GM12875 (cell line): ENCODE data around the gene ADORA1.

Experiments
- H3K4me3 ChIP-seq: one replicate; pipeline ENCODE4 v1.5.1; 2011; ENCODE audit warnings: low read depth, low read length, control low read depth
- TF ChIP-seq, protein P1 (sequence below): IDR thresholded peaks from 2 replicates; pipeline ENCODE4 v1.5.1; 2011; ENCODE audit warnings: low read depth, mild to moderate bottlenecking, control low read depth, inconsistent platforms, low read length, moderate library complexity, borderline replicate concordance; ENCODE audit not compliant: insufficient read depth

Gene ADORA1

DNA sequence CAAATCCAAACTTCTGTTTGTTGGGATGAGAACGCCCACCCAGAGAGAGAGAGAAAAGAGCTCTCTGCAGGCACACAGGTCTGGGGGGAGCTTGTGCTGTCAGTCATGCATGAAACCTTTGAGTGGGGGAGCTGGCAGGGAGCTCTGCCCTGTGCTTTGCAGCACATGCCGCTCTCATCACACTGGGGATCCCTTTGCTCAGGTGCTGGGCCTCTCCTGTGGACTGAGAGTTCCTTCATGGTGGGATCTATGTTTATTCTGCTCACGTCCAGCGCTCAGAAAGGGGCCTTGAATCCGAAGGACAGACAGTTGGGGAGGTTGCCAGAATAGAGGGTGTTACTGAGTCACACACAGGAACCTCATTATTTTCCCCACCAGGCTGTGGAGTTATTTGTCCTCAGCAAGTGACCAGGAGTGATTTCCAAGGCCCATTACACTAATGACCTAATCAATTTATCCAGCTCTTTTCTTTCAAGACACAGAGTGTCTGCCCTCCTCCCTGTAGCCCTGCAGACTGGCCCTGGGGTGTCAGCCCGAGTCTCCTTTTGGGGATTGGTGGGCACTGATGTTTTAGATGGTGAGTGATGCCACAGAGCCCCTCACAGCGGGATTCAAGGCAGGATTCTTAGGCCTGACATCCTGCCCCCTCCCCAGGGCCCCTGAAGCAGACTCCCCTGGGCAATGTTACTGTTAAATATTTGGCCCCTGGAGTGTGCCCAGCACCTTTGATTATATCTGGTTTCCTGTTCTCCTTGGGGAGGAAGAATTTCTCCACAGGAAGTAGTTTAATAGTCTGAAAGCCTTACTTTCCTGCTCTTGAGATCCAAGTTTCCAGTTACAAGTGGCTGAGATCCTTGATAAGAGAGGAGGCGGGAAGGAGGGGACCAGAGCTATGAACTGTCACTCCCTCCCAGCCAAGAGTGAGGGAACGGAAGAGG is 25.8 kb downstream of the ADORA1 start:
- TF ChIP-seq, protein P1, sequence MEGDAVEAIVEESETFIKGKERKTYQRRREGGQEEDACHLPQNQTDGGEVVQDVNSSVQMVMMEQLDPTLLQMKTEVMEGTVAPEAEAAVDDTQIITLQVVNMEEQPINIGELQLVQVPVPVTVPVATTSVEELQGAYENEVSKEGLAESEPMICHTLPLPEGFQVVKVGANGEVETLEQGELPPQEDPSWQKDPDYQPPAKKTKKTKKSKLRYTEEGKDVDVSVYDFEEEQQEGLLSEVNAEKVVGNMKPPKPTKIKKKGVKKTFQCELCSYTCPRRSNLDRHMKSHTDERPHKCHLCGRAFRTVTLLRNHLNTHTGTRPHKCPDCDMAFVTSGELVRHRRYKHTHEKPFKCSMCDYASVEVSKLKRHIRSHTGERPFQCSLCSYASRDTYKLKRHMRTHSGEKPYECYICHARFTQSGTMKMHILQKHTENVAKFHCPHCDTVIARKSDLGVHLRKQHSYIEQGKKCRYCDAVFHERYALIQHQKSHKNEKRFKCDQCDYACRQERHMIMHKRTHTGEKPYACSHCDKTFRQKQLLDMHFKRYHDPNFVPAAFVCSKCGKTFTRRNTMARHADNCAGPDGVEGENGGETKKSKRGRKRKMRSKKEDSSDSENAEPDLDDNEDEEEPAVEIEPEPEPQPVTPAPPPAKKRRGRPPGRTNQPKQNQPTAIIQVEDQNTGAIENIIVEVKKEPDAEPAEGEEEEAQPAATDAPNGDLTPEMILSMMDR: no peak
- no peak overlapping the region for H3K4me3 ChIP-seq

DNA sequence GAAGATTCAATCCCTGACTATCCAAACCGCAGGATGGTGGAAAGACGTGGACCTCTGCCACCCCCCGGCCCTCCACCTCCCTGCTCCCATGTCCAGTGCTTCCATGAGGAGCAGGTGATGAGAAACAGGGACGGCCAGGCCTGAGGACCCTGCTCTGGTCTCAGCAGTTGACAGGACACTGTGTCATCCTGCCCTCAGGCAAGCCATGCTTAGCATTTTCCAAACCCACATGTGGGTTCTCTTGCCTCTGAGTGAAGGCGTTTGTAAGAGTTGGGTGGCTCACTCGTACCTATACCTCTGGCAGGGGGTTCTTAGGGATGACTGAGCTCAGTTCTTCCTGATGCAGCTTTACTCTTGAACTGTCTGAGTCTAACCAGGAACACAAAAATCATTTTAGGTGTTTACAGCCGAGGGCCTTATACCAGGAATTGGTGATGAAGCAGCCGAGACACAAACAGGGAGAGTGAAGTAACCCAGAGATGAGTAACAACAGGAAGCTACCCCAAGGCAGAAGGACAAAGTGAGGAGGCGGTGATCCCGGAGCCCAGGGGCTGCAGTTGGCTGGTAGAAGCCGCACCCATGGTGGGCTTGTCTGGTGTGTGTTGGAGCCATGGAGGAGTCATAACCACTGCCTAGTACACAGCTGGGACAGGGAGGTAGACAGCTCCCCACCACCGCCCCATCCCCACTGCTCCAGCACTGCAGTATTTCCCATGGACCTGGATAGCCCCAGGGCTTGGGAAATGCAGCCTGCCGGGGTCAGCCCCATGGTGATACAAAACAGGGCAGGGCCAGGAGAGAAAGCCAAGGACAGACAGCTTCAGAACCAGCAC is 26.7 kb downstream of the ADORA1 start:
- TF ChIP-seq, protein P1: no peak
- no peak overlapping the region for H3K4me3 ChIP-seq

DNA sequence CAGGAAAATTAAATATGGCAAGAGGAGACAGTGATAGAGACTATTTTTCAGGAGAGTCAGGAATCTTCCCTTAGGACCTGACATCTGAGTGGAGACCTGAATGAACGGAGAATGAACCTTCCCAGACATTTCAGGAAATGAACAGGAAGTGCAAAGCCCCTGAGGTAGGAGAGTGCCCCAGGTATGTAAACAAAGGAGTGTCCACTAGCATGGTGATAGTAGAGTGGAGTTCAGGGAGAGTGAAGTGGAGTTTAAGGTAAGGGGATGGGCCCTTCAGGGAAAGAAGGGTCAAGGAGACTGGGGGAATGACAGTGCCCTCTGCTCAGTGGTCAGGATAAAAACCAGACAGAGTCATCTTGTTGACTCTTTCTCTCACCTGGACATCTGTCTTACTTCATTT is 28.8 kb downstream of the ADORA1 start:
- no peak overlapping the region for H3K4me3 ChIP-seq
- TF ChIP-seq, protein P1: no peak

DNA sequence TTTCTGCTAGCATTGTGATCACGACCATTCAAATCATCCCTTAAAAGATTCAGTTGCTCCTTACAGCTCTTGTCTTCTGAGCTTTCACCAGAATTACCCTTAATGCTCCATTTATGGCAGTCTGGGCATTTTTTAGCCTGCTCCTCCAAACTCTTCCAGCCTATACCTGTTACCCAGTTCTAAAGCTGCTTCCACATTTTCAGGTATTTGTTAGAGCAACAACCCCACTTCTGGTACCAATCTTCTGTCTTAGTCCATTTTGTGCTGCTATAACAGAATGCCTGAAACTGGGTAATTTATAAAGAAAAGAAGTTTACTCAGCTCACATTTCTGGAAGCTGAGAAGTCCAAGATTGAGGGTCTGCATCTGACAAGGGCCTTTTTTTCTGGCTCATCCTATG is 30.9 kb downstream of the ADORA1 start:
- H3K4me3 ChIP-seq: no peak overlapping the region
- TF ChIP-seq, protein P1: no peak

DNA sequence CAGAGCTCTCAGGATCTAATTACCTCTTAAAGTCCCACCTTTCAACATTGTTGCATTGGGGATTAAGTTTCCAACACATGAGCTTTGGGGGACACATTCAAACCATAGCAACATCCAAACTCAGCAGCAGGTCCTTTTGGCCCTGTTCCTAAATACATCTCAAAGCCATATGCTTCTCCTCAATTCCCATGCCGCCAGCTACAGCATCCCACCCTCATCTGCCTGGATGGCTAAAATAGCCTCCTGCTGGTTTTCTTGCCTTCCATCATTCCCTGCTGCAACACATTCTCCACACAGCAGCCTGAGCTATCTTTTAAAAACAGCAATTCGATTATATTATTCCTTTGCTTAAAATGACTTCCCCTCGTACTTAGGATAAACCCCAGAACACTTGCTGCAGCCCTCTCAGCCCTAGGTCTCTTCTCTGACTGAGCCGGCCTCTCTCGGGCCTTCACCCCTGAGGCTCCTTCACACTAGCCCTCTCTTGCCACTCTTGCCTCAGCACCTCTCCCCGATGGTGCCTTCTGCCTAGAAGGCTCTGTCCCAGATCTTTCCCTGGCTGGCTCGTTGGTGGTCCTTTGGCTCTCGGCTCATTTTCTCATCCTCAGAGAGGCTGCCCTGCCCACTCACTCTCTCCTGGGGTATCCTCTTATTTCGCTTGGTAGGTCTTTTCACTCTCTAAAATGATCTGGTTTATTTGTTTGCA is 31.6 kb downstream of the ADORA1 start:
- H3K4me3 ChIP-seq: no peak overlapping the region

DNA sequence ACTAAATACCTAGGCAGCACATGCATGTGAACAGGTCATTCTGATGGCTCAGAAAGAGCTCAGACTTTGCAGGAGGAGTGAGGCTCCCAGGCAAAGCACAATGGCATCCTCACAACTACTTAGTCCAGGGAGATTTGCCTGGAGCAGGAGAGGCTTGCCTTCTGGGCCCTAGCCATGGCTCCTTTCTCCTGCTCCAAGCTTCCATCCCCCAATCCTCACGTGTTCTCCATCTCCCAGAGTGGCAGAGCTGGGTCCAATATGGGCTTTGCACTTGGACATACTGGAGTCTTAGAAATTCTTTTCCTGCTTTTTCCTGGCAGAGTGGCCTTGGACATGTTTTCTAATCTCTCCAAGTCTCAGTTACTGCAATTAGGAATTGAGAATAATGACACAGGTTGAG is 32.3 kb downstream of the ADORA1 start:
- H3K4me3 ChIP-seq: no peak overlapping the region
- TF ChIP-seq, protein P1: no peak

More for the DNA sequence above, 31.6 kb downstream of the ADORA1 start:
- TF ChIP-seq, protein P1: no peak
